IMR-90 (cell line): ENCODE data around the gene PRAF2. TPM values are rescaled to one million over a fixed set of nuclear protein-coding genes. Genes with fewer than 3 reads are reported as not detected.

Source experiments
- ATAC-seq: fragments of 200-7000 bp; cut with Tn5 transposase; 2 replicates; pipeline ENCODE4 v1.9.1; 2020; ENCODE audit warnings: low read depth, mild to moderate bottlenecking, moderate library complexity
- BruUV-seq: library from RNA; stranded (reverse); fragments of 400-500 nt; replicated peaks from 2 replicates; lab custom pipeline; 2021; lab: Mats Ljungman, UMichigan
- CTCF ChIA-PET: fragments of 300-600 bp; formaldehyde crosslinking; extraction: SDS; loops from one replicate; lab custom pipeline; 2021; ENCODE audit warnings: antibody characterized with exemption; lab: Yijun Ruan, JAX
- POLR2A ChIA-PET: fragments of 300-600 bp; sonication (Branson Sonifier 250); formaldehyde crosslinking; loops from one replicate; lab custom pipeline; 2022; ENCODE audit warnings: antibody characterized with exemption; ENCODE audit not compliant: unreplicated experiment; lab: Charles Lee
- DNase-seq: peaks from one replicate; pipeline ENCODE4 v3.0.0; 2013
- H2AFZ ChIP-seq: replicated peaks from 2 replicates; pipeline ENCODE3; 2013; ENCODE audit warnings: low read length, mild to moderate bottlenecking; ENCODE audit not compliant: poor library complexity
- H2AK5ac ChIP-seq: 2 replicates; pipeline ENCODE4 v1.6.1; 2013; ENCODE audit warnings: low read depth, low read length, inconsistent platforms
- H2AK9ac ChIP-seq: replicated peaks from 2 replicates; pipeline ENCODE3; 2013; ENCODE audit warnings: mild to moderate bottlenecking, low read depth, low read length, moderate library complexity; ENCODE audit not compliant: poor library complexity
- H2BK120ac ChIP-seq: 2 replicates; pipeline ENCODE4 v1.6.1; 2013; ENCODE audit warnings: low read depth, low read length, inconsistent platforms
- H2BK15ac ChIP-seq: 3 replicates; pipeline ENCODE4 v1.6.1; 2013; ENCODE audit warnings: low read depth, low read length, inconsistent platforms
- H2BK20ac ChIP-seq: 2 replicates; pipeline ENCODE4 v1.6.1; 2013; ENCODE audit warnings: low read depth, mild to moderate bottlenecking, inconsistent platforms, low read length, moderate library complexity
- H2BK5ac ChIP-seq: 2 replicates; pipeline ENCODE4 v1.6.1; 2013; ENCODE audit warnings: mild to moderate bottlenecking, low read depth, low read length, inconsistent platforms; ENCODE audit not compliant: poor library complexity, severe bottlenecking
- H3K14ac ChIP-seq: replicated peaks from 2 replicates; pipeline ENCODE4 v1.6.1; 2013; ENCODE audit warnings: low read depth, low read length, inconsistent platforms
- H3K18ac ChIP-seq: 2 replicates; pipeline ENCODE4 v1.6.1; 2013; ENCODE audit warnings: low read depth, low read length, control low read depth
- H3K23ac ChIP-seq: 2 replicates; pipeline ENCODE4 v1.6.1; 2013; ENCODE audit warnings: low read depth, low read length, inconsistent platforms
- H3K27ac ChIP-seq: 2 replicates; pipeline ENCODE4 v1.5.1; 2013; ENCODE audit warnings: mild to moderate bottlenecking, control low read depth, low read length; ENCODE audit not compliant: insufficient read depth
- H3K27me3 ChIP-seq: 2 replicates; pipeline ENCODE4 v1.6.1; 2013; ENCODE audit warnings: low read length; ENCODE audit not compliant: control insufficient read depth, insufficient read depth
- H3K36me3 ChIP-seq: 2 replicates; pipeline ENCODE4 v1.6.1; 2013; ENCODE audit warnings: low read length, mixed read lengths; ENCODE audit not compliant: control insufficient read depth, insufficient read depth
- H3K4ac ChIP-seq: 2 replicates; pipeline ENCODE4 v1.6.1; 2013; ENCODE audit warnings: low read depth, low read length, inconsistent platforms
- H3K4me1 ChIP-seq: 2 replicates; pipeline ENCODE4 v1.6.1; 2013; ENCODE audit warnings: low read length, mixed read lengths; ENCODE audit not compliant: control insufficient read depth, insufficient read depth
- H3K4me2 ChIP-seq: 2 replicates; pipeline ENCODE4 v1.6.1; 2013; ENCODE audit warnings: low read depth, mild to moderate bottlenecking, control low read depth, low read length, moderate library complexity
- H3K4me3 ChIP-seq: 2 replicates; pipeline ENCODE4 v1.5.1; 2013; ENCODE audit warnings: low read depth, mild to moderate bottlenecking, control low read depth, low read length, moderate library complexity; ENCODE audit not compliant: insufficient read depth
- H3K56ac ChIP-seq: 2 replicates; pipeline ENCODE4 v1.6.1; 2013; ENCODE audit warnings: low read length, inconsistent platforms; ENCODE audit not compliant: insufficient read depth; ENCODE audit errors: extremely low read depth
- H3K79me1 ChIP-seq, 2 experiments: 2 replicates each; pipeline ENCODE4 v1.6.1; 2013; ENCODE audit warnings: low read length in 2 of 2, inconsistent platforms in 1 of 2, low read depth in 1 of 2
- H3K9ac ChIP-seq: 2 replicates; pipeline ENCODE4 v1.6.1; 2013; ENCODE audit warnings: low read depth, low read length, control low read depth
- H3K9me1 ChIP-seq: 2 replicates; pipeline ENCODE4 v1.6.1; 2013; ENCODE audit warnings: low read length, inconsistent platforms; ENCODE audit not compliant: insufficient read depth
- H3K9me3 ChIP-seq: 2 replicates; pipeline ENCODE4 v1.6.1; 2013; ENCODE audit warnings: low read length; ENCODE audit not compliant: control insufficient read depth, insufficient read depth
- H4K20me1 ChIP-seq: 2 replicates; pipeline ENCODE4 v1.6.1; 2013; ENCODE audit warnings: low read length, inconsistent platforms; ENCODE audit not compliant: insufficient read depth
- H4K5ac ChIP-seq: 2 replicates; pipeline ENCODE4 v1.6.1; 2013; ENCODE audit warnings: mild to moderate bottlenecking, low read depth, low read length, control low read depth
- H4K8ac ChIP-seq, 2 experiments: 2 replicates each; pipeline ENCODE4 v1.6.1; 2013; ENCODE audit warnings: low read depth in 2 of 2, low read length in 2 of 2, control low read depth in 1 of 2, inconsistent platforms in 1 of 2
- H4K91ac ChIP-seq: 2 replicates; pipeline ENCODE4 v1.6.1; 2013; ENCODE audit warnings: low read depth, low read length, inconsistent platforms; ENCODE audit not compliant: insufficient read depth
- RAD21 ChIP-seq: IDR thresholded peaks from 2 replicates; pipeline ENCODE4 v1.6.1; 2012; ENCODE audit warnings: low read length, improper control_type of control experiment
- WGBS, 2 experiments: methylation state at CpG; one replicate each; pipeline versions ENCODE4 v1.1.5 to v1.1.7; 2013; ENCODE audit warnings: missing lambda C conversion rate in 2 of 2; ENCODE audit not compliant: insufficient read length in 1 of 2; ENCODE audit errors: extremely low coverage in 2 of 2; 5-methylcytosine and 5-hydroxymethylcytosine counted together
- dilution Hi-C: fragments of 300-500 bp; cut with HindIII; formaldehyde crosslinking; loops from one replicate; pipeline ENCODE4 v1.14.3; 2018; ENCODE audit warnings: low sequenced_read_pairs; ENCODE audit not compliant: unreplicated experiment
- in situ Hi-C: fragments of 300-500 bp; cut with MboI; formaldehyde crosslinking; loops from 3 replicates; pipeline ENCODE4 v1.14.3; 2019; ENCODE audit warnings: low sequenced_read_pairs, inconsistent platforms, mixed read lengths
- intact Hi-C: fragments of 100-400 bp; cut with micrococcal nuclease; formaldehyde crosslinking; loops from 2 replicates; pipeline ENCODE4 v1.10.0; 2022
- polyA plus RNA-seq, 3 experiments: library from polyadenylated mRNA; depleted of rRNA; stranded (reverse); fragments of >200 nt; gene quantifications; 2 replicates each; pipeline ENCODE4 v1.2.3, GENCODE V29; 2012; ENCODE audit warnings: low replicate concordance in 1 of 3
- total RNA-seq: library from RNA; depleted of rRNA; stranded (reverse); fragments of >200 nt; gene quantifications from 2 replicates; pipeline ENCODE4 v1.2.3, GENCODE V29; 2012
- TF ChIP-seq, protein P1 (sequence below): conservative IDR thresholded peaks from 2 replicates; pipeline ENCODE4 v1.5.1; 2012; ENCODE audit warnings: mild to moderate bottlenecking, low read depth, low read length, improper control_type of control experiment

PRAF2 gene
- total and polyA plus RNA-seq, 2 of the 4 experiments (the other 2 are of a cell fraction): 3.8 to 65.5 TPM

DNA sequence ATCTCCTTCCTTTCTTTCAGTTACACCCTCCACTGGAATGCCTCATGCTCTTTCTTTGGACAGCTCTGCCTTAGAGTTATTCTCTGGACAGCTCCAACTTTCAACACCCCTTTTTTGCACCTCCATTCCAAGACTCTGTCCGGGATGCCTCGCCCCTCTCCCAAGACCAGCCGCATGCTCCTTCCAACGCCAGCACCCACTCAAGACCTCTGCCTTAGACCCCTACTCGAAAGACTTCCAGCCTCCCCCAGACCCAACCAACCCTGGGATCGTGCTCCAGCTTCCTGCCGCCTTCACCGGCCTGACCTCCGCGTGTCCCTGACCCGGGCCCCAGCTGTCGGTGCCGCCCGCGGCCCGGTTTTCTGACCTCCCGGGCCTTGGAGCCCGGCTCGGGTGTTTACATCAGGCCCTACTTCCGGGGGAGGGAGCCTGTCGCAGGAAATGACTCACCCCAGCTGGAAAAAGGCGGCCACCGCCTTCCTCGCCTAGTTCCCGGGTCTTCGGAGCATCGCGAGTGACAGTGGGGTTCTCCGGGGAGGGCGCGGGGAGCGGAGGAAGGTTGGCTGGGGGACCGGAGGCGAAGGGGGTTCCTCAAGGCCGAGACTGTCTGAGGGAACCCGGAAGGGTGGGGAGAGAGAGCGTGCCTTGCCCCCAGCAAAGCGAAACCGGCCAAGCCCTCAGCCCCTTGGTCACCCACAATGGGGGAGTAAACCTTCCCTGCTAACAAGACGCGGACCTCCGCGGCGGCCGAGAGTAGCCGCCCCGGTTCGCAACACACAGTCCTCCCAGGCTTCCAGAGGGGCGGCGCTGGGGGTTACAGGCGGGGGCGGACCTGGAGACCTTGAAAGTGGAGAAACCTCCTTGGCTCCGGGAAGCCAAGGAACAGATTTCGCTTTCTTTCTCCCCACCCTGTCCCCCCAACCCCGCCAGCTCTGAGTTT, 6.0 kb upstream of the PRAF2 start, which contains the start of gene WDR45 (continued):
- TF ChIP-seq, protein P1, sequence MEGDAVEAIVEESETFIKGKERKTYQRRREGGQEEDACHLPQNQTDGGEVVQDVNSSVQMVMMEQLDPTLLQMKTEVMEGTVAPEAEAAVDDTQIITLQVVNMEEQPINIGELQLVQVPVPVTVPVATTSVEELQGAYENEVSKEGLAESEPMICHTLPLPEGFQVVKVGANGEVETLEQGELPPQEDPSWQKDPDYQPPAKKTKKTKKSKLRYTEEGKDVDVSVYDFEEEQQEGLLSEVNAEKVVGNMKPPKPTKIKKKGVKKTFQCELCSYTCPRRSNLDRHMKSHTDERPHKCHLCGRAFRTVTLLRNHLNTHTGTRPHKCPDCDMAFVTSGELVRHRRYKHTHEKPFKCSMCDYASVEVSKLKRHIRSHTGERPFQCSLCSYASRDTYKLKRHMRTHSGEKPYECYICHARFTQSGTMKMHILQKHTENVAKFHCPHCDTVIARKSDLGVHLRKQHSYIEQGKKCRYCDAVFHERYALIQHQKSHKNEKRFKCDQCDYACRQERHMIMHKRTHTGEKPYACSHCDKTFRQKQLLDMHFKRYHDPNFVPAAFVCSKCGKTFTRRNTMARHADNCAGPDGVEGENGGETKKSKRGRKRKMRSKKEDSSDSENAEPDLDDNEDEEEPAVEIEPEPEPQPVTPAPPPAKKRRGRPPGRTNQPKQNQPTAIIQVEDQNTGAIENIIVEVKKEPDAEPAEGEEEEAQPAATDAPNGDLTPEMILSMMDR: no peak

DNA sequence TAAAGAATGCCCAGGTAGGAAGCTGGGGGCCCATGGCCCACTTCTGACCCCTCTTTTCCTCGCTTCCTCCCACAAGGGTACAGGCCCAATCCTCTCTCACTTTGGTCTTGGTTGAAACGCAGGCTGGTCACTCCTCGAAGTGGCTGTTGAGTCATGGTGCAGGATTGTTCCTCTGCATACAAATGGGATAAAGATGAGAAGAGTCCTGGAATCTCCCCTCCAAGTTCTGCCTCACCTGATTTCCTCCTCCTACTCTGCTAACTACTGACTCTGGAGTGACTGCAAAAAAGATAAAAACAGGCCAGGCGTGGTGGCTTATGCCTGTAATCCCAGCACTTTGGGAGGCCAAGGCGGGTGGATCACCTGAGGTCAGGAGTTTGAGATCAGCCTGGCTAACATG, 4.1 kb upstream of the PRAF2 start:
- H2BK15ac ChIP-seq: no peak overlapping the region
- TF ChIP-seq RAD21: no peak
- H3K9ac ChIP-seq: no peak overlapping the region
- in situ Hi-C loops (no loop called here), dilution Hi-C loops (no loop called here), intact Hi-C loops (loop anchor here (10.0 kb wide), 1 partner anchor 87 kb away; the partner anchor contains the start of gene MAGIX)
- no peak overlapping the region for H3K27ac ChIP-seq
- no peak overlapping the region for H3K4ac ChIP-seq
- no peak overlapping the region for H2AFZ ChIP-seq
- ATAC-seq (no peak), DNase-seq (no peak)
- 55% methylated on average over 2 of the region's 5 CpGs; no CpG with 5 or more reads in 1 of the 2 experiments for WGBS, 2 experiments
- H2BK5ac ChIP-seq: no peak overlapping the region
- H3K9me3 ChIP-seq: no peaks in the 10 kb centered on the region
- H4K91ac ChIP-seq: no peak overlapping the region
- H3K56ac ChIP-seq: no peak overlapping the region
- ChIA-PET CTCF (no interaction called here), POLR2A (no interaction called here)
- no peak overlapping the region for H2BK20ac ChIP-seq
- H3K14ac ChIP-seq: no peak overlapping the region
- H3K4me1 ChIP-seq: peaks cover 2% of the 10 kb centered on the region; the same call in 1 of the 2 replicates
- H3K23ac ChIP-seq: no peak overlapping the region
- H3K4me2 ChIP-seq: no peak overlapping the region
- no peak overlapping the region for H2BK120ac ChIP-seq
- H3K36me3 ChIP-seq: peaks cover 12% of the 10 kb centered on the region
- no peak overlapping the region for H2AK5ac ChIP-seq
- peaks cover 8 to 21% of the 10 kb centered on the region in 2 experiments for H3K79me1 ChIP-seq
- H3K9me1 ChIP-seq: no peaks in the 10 kb centered on the region
- no peaks in the 10 kb centered on the region for H3K27me3 ChIP-seq
- H3K4me3 ChIP-seq: no peak overlapping the region
- no peak overlapping the region for H4K8ac ChIP-seq
- H2AK9ac ChIP-seq: no peak overlapping the region
- H4K20me1 ChIP-seq: no peaks in the 10 kb centered on the region
- H4K5ac ChIP-seq: no peak overlapping the region
- BruUV-seq: no TSS peak
- no peak overlapping the region for H3K18ac ChIP-seq
